ENCODE measurements around the gene TUBAL3.

TUBAL3 gene

GRCh38 chr10:5404208-5405041 is at the start of gene TUBAL3:
TUBAL3 (minus strand) TSS chr10:5404828; CDS start chr10:5404792, 36 bp downstream.
- DNase-seq = no peak

GRCh38 chr10:5453749-5454489 is 49.3 kb upstream of the TUBAL3 start:
- DNase-seq = no peak

- no peak for DNase-seq
Measured at GRCh38 chr10:5450605-5451384, 46.2 kb upstream of the TUBAL3 start.

GRCh38 chr10:5449823-5450222 is 45.2 kb upstream of the TUBAL3 start:
- no peak for DNase-seq

- no peak for DNase-seq
Measured at GRCh38 chr10:5449227-5449626, 44.6 kb upstream of the TUBAL3 start.

GRCh38 chr10:5448333-5449001 is 43.8 kb upstream of the TUBAL3 start:
- no peak for DNase-seq

GRCh38 chr10:5447611-5448071 is 43.0 kb upstream of the TUBAL3 start:
- peak; percentile 23 for DNase-seq

- no peak for DNase-seq
Measured at GRCh38 chr10:5447056-5447455, 42.4 kb upstream of the TUBAL3 start.

GRCh38 chr10:5446390-5446926 is 41.8 kb upstream of the TUBAL3 start:
- peak; percentile 89 for DNase-seq

- peak; percentile 4 for DNase-seq
Measured at GRCh38 chr10:5445006-5445405, 40.4 kb upstream of the TUBAL3 start.

GRCh38 chr10:5443429-5443828 is 38.8 kb upstream of the TUBAL3 start:
- DNase-seq = no peak

GRCh38 chr10:5442990-5443370 is 38.4 kb upstream of the TUBAL3 start:
- no peak for DNase-seq

- DNase-seq = peak; percentile 58
Measured at GRCh38 chr10:5442065-5442989, 37.7 kb upstream of the TUBAL3 start.

- no peak for DNase-seq
Measured at GRCh38 chr10:5441106-5441505, 36.5 kb upstream of the TUBAL3 start.

- DNase-seq = no peak
Measured at GRCh38 chr10:5440206-5440605, 35.6 kb upstream of the TUBAL3 start.

- no peak for DNase-seq
Measured at GRCh38 chr10:5435328-5435727, 30.7 kb upstream of the TUBAL3 start.

- no peak for DNase-seq
Measured at GRCh38 chr10:5434017-5434753, 29.6 kb upstream of the TUBAL3 start.

GRCh38 chr10:5433182-5433581 is 28.6 kb upstream of the TUBAL3 start:
- no peak for DNase-seq

- no peak for DNase-seq
Measured at GRCh38 chr10:5428133-5428532, 23.5 kb upstream of the TUBAL3 start.

GRCh38 chr10:5424751-5425150 is 20.1 kb upstream of the TUBAL3 start:
- no peak for DNase-seq
